GM10847 (cell line): ENCODE measurements around the gene AHSG.

Experiments used
- POLR2A ChIP-seq: IDR thresholded peaks from 2 replicates; pipeline ENCODE4 v1.6.1; 2011; ENCODE audit not compliant: insufficient read length; ENCODE audit errors: extremely low read depth

The AHSG gene

GRCh38 chr3:186670155-186670554, 57.3 kb downstream of the AHSG start:
- TF ChIP-seq POLR2A, result no peak
